ENCODE results near the gene GGACT.
A peak's percentile ranks its signal among the peaks of the same experiment; 100 is the strongest.

The GGACT gene

DNA sequence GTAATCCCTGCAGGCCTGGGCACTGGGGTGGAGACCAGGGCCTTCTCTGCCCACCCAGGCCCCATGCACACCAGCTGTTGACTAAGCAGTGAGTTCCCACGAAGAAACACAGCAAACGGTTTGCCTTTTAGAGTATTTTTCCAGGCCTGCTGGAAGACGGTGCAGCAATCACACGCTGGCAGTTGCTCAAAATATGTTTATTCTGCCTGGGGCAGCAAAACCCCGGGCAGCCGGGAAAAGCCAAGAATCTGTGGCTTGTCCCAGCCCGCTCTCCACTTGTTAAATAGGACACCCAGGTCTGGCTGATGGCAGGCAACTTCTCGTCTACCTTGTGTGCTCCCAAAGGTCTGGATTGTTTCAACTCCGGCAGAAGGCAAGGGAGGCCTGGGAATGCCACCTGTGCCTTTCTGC lies 40.8 kb downstream of the GGACT start:
- H2AFZ ChIP-seq (ENCODE audit: insufficient read depth, low read length, poor library complexity) = no peak overlapping the region
- no peak overlapping the region for H3K4ac ChIP-seq (ENCODE audit: low read depth, low read length)
- no CpG with 5 or more reads among the region's 9 CpGs for WGBS (ENCODE audit: extremely low coverage, insufficient coverage, insufficient read length)
- H4K8ac ChIP-seq (ENCODE audit: low read depth, low read length) = peak overlapping the region; percentile 21
- peaks cover 12% of the 10 kb centered on the region for H3K79me1 ChIP-seq (ENCODE audit: low read length)
- peaks cover 2% of the 10 kb centered on the region for H3K79me2 ChIP-seq (ENCODE audit: control insufficient read depth, insufficient read depth, low read length, poor library complexity)
- no peak overlapping the region for H3K9ac ChIP-seq (ENCODE audit: low read length)
- no peaks in the 10 kb centered on the region for H3K36me3 ChIP-seq (ENCODE audit: control insufficient read depth in 1 of 2, insufficient read depth in 2 of 2, low read length in 2 of 2)
- peak overlapping the region; percentile 95 for H3K27ac ChIP-seq (ENCODE audit: low read depth, low read length)
- no peaks in the 10 kb centered on the region for H3K9me3 ChIP-seq (ENCODE audit: insufficient read depth, low read depth, low read length)
- H3K4me1 ChIP-seq (ENCODE audit: control insufficient read depth in 1 of 2, insufficient read depth in 2 of 2, low read length in 2 of 2) = peaks cover 34 to 42% of the 10 kb centered on the region in 2 experiments
- H2AK5ac ChIP-seq (ENCODE audit: low read length) = no peak overlapping the region
- H3K27me3 ChIP-seq (ENCODE audit: insufficient read depth, low read length) = no peaks in the 10 kb centered on the region
- H3K4me2 ChIP-seq (ENCODE audit: low read length) = peak overlapping the region; percentile 11
- H3K14ac ChIP-seq (ENCODE audit: low read length) = no peak overlapping the region
- no peak overlapping the region for H4K12ac ChIP-seq (ENCODE audit: low read depth, low read length)
- H3K23ac ChIP-seq (ENCODE audit: low read length) = no peak overlapping the region
- H2BK12ac ChIP-seq (ENCODE audit: low read length) = no peak overlapping the region
- peak overlapping the region; percentile 79 for H2BK5ac ChIP-seq (ENCODE audit: low read depth, low read length, poor library complexity)
- H2BK120ac ChIP-seq (ENCODE audit: insufficient read depth, low read length, poor library complexity) = peak overlapping the region; percentile 84
- peak overlapping the region; percentile 63 for H3K18ac ChIP-seq (ENCODE audit: low read length)
- H4K91ac ChIP-seq (ENCODE audit: low read depth, low read length) = peak overlapping the region; percentile 58
- DNase-seq = peak; percentile 43 to 63
- no peak overlapping the region for H3K4me3 ChIP-seq (ENCODE audit: low read depth, low read length)

DNA sequence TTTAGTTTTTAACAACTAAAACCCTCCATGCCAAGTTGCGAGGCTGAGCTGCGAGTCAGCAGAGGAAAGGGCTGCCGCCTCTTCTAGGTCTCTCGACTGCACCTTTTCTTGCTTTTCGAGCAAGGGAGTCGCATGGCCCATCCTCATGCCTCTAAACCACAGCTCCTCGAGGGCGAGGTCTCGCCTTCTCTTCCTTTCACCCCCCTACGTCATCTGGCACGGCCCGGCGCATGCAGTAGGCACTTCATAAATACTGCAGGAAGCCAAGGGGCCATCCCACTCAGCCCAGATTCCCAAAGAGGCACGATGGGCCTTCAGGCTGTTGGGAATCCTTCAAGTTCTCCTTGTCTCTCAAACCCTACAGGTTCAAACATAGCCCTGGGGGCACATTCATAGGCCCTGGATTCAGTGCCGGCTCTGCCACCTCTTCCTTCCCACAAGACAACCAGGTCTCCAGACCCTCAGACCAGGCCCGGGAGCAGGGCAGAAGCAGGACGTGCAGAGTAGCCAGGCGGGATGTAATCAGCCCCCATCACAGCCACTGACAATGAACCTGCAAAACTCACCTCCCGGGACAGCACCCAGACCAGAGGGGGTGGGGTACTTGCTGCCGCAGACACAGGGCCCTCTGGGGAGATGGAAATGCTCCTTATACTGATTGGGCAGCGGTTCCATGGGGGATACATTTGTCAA lies 41.7 kb downstream of the GGACT start:
- Histone ChIP-seq H3K4ac (ENCODE audit: low read depth, low read length) (peak overlapping the region; percentile 66), H2AFZ (ENCODE audit: insufficient read depth, low read length, poor library complexity) (no peak overlapping the region), H3K36me3 (ENCODE audit: control insufficient read depth in 1 of 2, insufficient read depth in 2 of 2, low read length in 2 of 2) (no peaks in the 10 kb centered on the region), H3K9me3 (ENCODE audit: insufficient read depth, low read depth, low read length) (peaks cover 1% of the 10 kb centered on the region), H3K27ac (ENCODE audit: low read depth, low read length) (peak overlapping the region; percentile 95), H3K23ac (ENCODE audit: low read length) (no peak overlapping the region), H3K9ac (ENCODE audit: low read length) (no peak overlapping the region), H4K12ac (ENCODE audit: low read depth, low read length) (no peak overlapping the region), H3K27me3 (ENCODE audit: insufficient read depth, low read length) (no peaks in the 10 kb centered on the region), H3K14ac (ENCODE audit: low read length) (peak overlapping the region; percentile 43), H2BK5ac (ENCODE audit: low read depth, low read length, poor library complexity) (peak overlapping the region; percentile 79), H4K8ac (ENCODE audit: low read depth, low read length) (peak overlapping the region; percentile 35), H2BK120ac (ENCODE audit: insufficient read depth, low read length, poor library complexity) (peak overlapping the region; percentile 59), H3K4me3 (ENCODE audit: low read depth, low read length) (no peak overlapping the region), H3K79me1 (ENCODE audit: low read length) (peaks cover 11% of the 10 kb centered on the region), H3K4me1 (ENCODE audit: control insufficient read depth in 1 of 2, insufficient read depth in 2 of 2, low read length in 2 of 2) (peaks cover 34 to 41% of the 10 kb centered on the region in 2 experiments), H3K18ac (ENCODE audit: low read length) (peak overlapping the region; percentile 70), H3K4me2 (ENCODE audit: low read length) (peak overlapping the region; percentile 11), H2BK12ac (ENCODE audit: low read length) (peak overlapping the region; percentile 92), H4K91ac (ENCODE audit: low read depth, low read length) (peak overlapping the region; percentile 85), H3K79me2 (ENCODE audit: control insufficient read depth, insufficient read depth, low read length, poor library complexity) (peaks cover 2% of the 10 kb centered on the region), H2AK5ac (ENCODE audit: low read length) (peak overlapping the region; percentile 93)
- no peak for DNase-seq
- WGBS (ENCODE audit: extremely low coverage, insufficient coverage, insufficient read length) = no CpG with 5 or more reads among the region's 21 CpGs

DNA sequence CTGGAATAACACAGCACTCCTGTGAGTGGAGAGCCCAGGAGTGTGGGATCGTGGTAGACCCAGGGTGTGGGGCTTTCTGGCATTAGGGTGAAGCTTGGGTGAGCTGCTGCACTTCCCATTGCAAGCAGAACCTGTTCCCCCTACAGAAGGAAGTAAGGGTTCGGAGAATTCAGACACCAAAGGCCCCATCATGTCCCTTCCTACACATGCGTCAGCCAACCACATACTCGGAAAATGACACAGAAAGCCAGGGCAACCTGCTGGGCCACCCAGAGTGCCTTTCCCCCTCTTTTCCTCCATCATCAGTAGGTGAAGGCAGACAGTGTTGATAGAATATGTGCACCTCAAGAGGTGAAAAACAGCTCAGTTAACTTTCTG lies 42.9 kb downstream of the GGACT start:
- DNase-seq = no peak
- H3K18ac ChIP-seq (ENCODE audit: low read length) = no peak overlapping the region
- no peak overlapping the region for H2AK5ac ChIP-seq (ENCODE audit: low read length)
- H2BK12ac ChIP-seq (ENCODE audit: low read length) = no peak overlapping the region
- no CpG with 5 or more reads among the region's 4 CpGs for WGBS (ENCODE audit: extremely low coverage, insufficient coverage, insufficient read length)
- no peak overlapping the region for H2BK120ac ChIP-seq (ENCODE audit: insufficient read depth, low read length, poor library complexity)
- H2BK5ac ChIP-seq (ENCODE audit: low read depth, low read length, poor library complexity) = no peak overlapping the region
- no peak overlapping the region for H3K23ac ChIP-seq (ENCODE audit: low read length)
- H3K27ac ChIP-seq (ENCODE audit: low read depth, low read length) = no peak overlapping the region
- no peak overlapping the region for H4K12ac ChIP-seq (ENCODE audit: low read depth, low read length)
- H3K4me2 ChIP-seq (ENCODE audit: low read length) = no peak overlapping the region
- no peak overlapping the region for H3K4me3 ChIP-seq (ENCODE audit: low read depth, low read length)
- H4K91ac ChIP-seq (ENCODE audit: low read depth, low read length) = no peak overlapping the region
- no peak overlapping the region for H3K9ac ChIP-seq (ENCODE audit: low read length)
- H3K79me2 ChIP-seq (ENCODE audit: control insufficient read depth, insufficient read depth, low read length, poor library complexity) = peaks cover 2% of the 10 kb centered on the region
- H3K9me3 ChIP-seq (ENCODE audit: insufficient read depth, low read depth, low read length) = peaks cover 1% of the 10 kb centered on the region
- H3K79me1 ChIP-seq (ENCODE audit: low read length) = peaks cover 10% of the 10 kb centered on the region
- H3K14ac ChIP-seq (ENCODE audit: low read length) = no peak overlapping the region
- H3K4me1 ChIP-seq (ENCODE audit: control insufficient read depth in 1 of 2, insufficient read depth in 2 of 2, low read length in 2 of 2) = peaks cover 34 to 35% of the 10 kb centered on the region in 2 experiments
- no peaks in the 10 kb centered on the region for H3K36me3 ChIP-seq (ENCODE audit: control insufficient read depth in 1 of 2, insufficient read depth in 2 of 2, low read length in 2 of 2)
- no peak overlapping the region for H4K8ac ChIP-seq (ENCODE audit: low read depth, low read length)
- H3K27me3 ChIP-seq (ENCODE audit: insufficient read depth, low read length) = no peaks in the 10 kb centered on the region
- no peak overlapping the region for H3K4ac ChIP-seq (ENCODE audit: low read depth, low read length)
- H2AFZ ChIP-seq (ENCODE audit: insufficient read depth, low read length, poor library complexity) = no peak overlapping the region

DNA sequence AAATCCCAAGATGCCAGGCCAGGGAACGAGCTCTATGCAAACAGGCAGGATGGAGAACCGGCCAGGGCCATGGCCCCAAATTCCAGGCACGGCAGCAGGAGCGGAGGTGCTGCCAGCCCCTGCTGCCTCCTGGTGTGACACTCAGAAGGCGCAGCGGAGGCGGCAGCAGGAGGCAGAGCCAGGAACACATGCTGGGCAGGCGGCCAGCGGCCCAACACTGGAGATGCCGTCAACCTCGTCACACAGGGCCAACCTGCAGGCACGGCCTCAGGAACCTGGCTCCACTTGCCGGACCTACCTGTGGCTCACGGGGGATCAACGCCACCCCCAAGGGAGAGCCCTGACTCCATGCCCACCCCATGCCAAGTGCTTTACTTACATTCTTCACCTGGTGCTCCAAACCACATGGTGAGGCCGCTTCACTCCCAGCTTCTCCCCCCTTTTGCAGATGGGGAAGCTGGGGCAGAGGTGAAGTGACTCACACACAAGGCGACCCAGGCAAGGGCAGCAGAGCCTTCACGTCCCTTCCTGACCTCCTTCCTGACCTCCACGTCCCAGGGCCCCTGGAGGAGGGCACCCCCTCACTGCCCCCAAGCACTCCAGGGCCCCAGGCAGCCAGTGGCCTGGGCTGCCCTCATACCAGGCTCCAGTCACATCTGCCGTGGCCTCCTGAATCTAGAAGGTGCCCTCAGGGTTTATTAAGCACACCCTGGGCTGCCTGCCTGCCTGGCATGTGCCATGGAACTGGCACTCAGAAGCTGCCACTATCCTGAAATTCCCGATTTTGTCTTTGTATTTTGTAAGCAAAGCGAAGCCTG lies 43.5 kb downstream of the GGACT start:
- peaks cover 2% of the 10 kb centered on the region for H3K79me2 ChIP-seq (ENCODE audit: control insufficient read depth, insufficient read depth, low read length, poor library complexity)
- H2BK12ac ChIP-seq (ENCODE audit: low read length) = peak overlapping the region; percentile 10
- no peak overlapping the region for H3K4ac ChIP-seq (ENCODE audit: low read depth, low read length)
- H3K4me3 ChIP-seq (ENCODE audit: low read depth, low read length) = no peak overlapping the region
- peaks cover 34 to 35% of the 10 kb centered on the region in 2 experiments for H3K4me1 ChIP-seq (ENCODE audit: control insufficient read depth in 1 of 2, insufficient read depth in 2 of 2, low read length in 2 of 2)
- no peak overlapping the region for H2BK5ac ChIP-seq (ENCODE audit: low read depth, low read length, poor library complexity)
- no peak overlapping the region for H3K4me2 ChIP-seq (ENCODE audit: low read length)
- no peaks in the 10 kb centered on the region for H3K36me3 ChIP-seq (ENCODE audit: control insufficient read depth in 1 of 2, insufficient read depth in 2 of 2, low read length in 2 of 2)
- WGBS (ENCODE audit: extremely low coverage, insufficient coverage, insufficient read length) = no CpG with 5 or more reads among the region's 22 CpGs
- no peak for DNase-seq
- H4K8ac ChIP-seq (ENCODE audit: low read depth, low read length) = no peak overlapping the region
- no peak overlapping the region for H2BK120ac ChIP-seq (ENCODE audit: insufficient read depth, low read length, poor library complexity)
- no peak overlapping the region for H2AFZ ChIP-seq (ENCODE audit: insufficient read depth, low read length, poor library complexity)
- H3K27ac ChIP-seq (ENCODE audit: low read depth, low read length) = no peak overlapping the region
- peaks cover 1% of the 10 kb centered on the region for H3K9me3 ChIP-seq (ENCODE audit: insufficient read depth, low read depth, low read length)
- no peak overlapping the region for H4K12ac ChIP-seq (ENCODE audit: low read depth, low read length)
- H3K79me1 ChIP-seq (ENCODE audit: low read length) = peaks cover 10% of the 10 kb centered on the region
- peak overlapping the region; percentile 6 for H3K18ac ChIP-seq (ENCODE audit: low read length)
- H4K91ac ChIP-seq (ENCODE audit: low read depth, low read length) = peak overlapping the region; percentile 1
- H3K27me3 ChIP-seq (ENCODE audit: insufficient read depth, low read length) = no peaks in the 10 kb centered on the region
- no peak overlapping the region for H3K23ac ChIP-seq (ENCODE audit: low read length)
- no peak overlapping the region for H3K14ac ChIP-seq (ENCODE audit: low read length)
- H3K9ac ChIP-seq (ENCODE audit: low read length) = no peak overlapping the region
- H2AK5ac ChIP-seq (ENCODE audit: low read length) = peak overlapping the region; percentile 16

Measured in trophoblast cell (in vitro differentiated cells and primary cell).